Activated naive CD8-positive, alpha-beta T cell treated with anti-CD3 and anti-CD28 coated beads, Interleukin-2, amount 50 U/mL, for 16 hours (primary cell): ENCODE measurements around the gene TMED4.
"Not testable (repeated sequence)": the region's sequence is repeated elsewhere in the genome, so short reads cannot be mapped to it uniquely, and the experiment has no call there.

Source experiments
- DNase-seq: peaks from one replicate; pipeline ENCODE4 v3.0.0-alpha.2; 2020; ENCODE audit warnings: low read depth, low spot score

The TMED4 gene

GRCh38 chr7:44607141-44608068, 25.4 kb upstream of the TMED4 start:
- no peak for DNase-seq

- peak; percentile 98 for DNase-seq
Measured at GRCh38 chr7:44606341-44607140, 24.5 kb upstream of the TMED4 start, which contains the start of gene OGDH. Gene OGDH, plus strand, starts transcription at chr7:44606627. Its CDS starts 17,717 bp downstream, at chr7:44624344.

GRCh38 chr7:44604941-44605340, 22.9 kb upstream of the TMED4 start:
- no peak for DNase-seq

GRCh38 chr7:44603193-44603592, 21.2 kb upstream of the TMED4 start:
- no peak for DNase-seq

GRCh38 chr7:44602576-44602910, 20.5 kb upstream of the TMED4 start:
- DNase-seq: no peak

GRCh38 chr7:44599222-44599621, 17.2 kb upstream of the TMED4 start:
- no peak for DNase-seq

GRCh38 chr7:44597181-44597580, 15.2 kb upstream of the TMED4 start:
- DNase-seq: not testable (repeated sequence)

GRCh38 chr7:44595934-44596635, 14.1 kb upstream of the TMED4 start:
- no peak for DNase-seq

- no peak for DNase-seq
Measured at GRCh38 chr7:44590910-44591309, 8.9 kb upstream of the TMED4 start.

GRCh38 chr7:44587843-44588711, 6.0 kb upstream of the TMED4 start:
- DNase-seq: peak; percentile 32

GRCh38 chr7:44583146-44583865, 1.3 kb upstream of the TMED4 start:
- no peak for DNase-seq

GRCh38 chr7:44580945-44581878, 819 bp downstream of the TMED4 start:
- no peak for DNase-seq

- no peak for DNase-seq
Measured at GRCh38 chr7:44576228-44576627, 5.8 kb downstream of the TMED4 start.

- DNase-seq: no peak
Measured at GRCh38 chr7:44575054-44575453, 7.0 kb downstream of the TMED4 start.

GRCh38 chr7:44574287-44574872, 7.7 kb downstream of the TMED4 start:
- DNase-seq: no peak

- peak; percentile 82 for DNase-seq
Measured at GRCh38 chr7:44573464-44574286, 8.4 kb downstream of the TMED4 start, which contains the start of gene DDX56. Gene DDX56, minus strand, starts transcription at chr7:44573908. Its CDS starts 13 bp downstream, at chr7:44573895.

GRCh38 chr7:44572771-44573170, 9.3 kb downstream of the TMED4 start:
- DNase-seq: no peak

GRCh38 chr7:44569959-44570358, 12.1 kb downstream of the TMED4 start:
- DNase-seq: no peak
